C4-2B (cell line): Measurements from ENCODE around the gene SSBP2.

ENCODE experiments used
- ZFX ChIP-seq: fragments of 450-650 bp; IDR thresholded peaks from 2 replicates; pipeline ENCODE4 v1.6.1; 2017
- TF ChIP-seq, protein P1 (sequence below): fragments of 450-650 bp; conservative IDR thresholded peaks from 2 replicates; pipeline ENCODE4 v1.5.1; 2017; ENCODE audit warnings: mild to moderate bottlenecking

DNA sequence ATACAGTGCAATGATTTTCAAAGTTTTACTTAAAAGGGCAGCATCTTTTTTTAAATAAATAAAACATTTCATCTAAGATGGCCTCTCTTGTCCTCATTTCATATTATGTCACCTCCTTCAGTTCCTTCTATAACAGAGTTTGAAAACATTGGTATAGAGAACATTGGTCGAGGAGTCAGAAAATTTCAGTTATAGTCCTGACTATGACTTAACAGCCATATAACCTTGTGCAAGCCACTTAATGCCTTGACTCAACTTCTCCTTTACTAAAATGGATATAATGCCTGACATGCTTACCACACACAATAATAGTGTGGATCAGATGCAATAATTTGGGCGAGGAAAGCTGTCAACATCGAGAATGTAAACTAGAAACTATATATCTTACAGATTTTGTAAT, 22.6 kb downstream of the SSBP2 start:
- TF ChIP-seq, protein P1, sequence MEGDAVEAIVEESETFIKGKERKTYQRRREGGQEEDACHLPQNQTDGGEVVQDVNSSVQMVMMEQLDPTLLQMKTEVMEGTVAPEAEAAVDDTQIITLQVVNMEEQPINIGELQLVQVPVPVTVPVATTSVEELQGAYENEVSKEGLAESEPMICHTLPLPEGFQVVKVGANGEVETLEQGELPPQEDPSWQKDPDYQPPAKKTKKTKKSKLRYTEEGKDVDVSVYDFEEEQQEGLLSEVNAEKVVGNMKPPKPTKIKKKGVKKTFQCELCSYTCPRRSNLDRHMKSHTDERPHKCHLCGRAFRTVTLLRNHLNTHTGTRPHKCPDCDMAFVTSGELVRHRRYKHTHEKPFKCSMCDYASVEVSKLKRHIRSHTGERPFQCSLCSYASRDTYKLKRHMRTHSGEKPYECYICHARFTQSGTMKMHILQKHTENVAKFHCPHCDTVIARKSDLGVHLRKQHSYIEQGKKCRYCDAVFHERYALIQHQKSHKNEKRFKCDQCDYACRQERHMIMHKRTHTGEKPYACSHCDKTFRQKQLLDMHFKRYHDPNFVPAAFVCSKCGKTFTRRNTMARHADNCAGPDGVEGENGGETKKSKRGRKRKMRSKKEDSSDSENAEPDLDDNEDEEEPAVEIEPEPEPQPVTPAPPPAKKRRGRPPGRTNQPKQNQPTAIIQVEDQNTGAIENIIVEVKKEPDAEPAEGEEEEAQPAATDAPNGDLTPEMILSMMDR: no peak
- TF ChIP-seq ZFX: no peak
